Measurements from ENCODE around the gene ZBTB7A.

Gene ZBTB7A

GRCh38 chr19:4066682-4067395, at the start of gene ZBTB7A:
ZBTB7A (minus strand) TSS chr19:4066899; CDS start chr19:4055232, 11,667 bp downstream.
- in situ Hi-C loops (cut with HindIII; ENCODE audit: low sequenced_read_pairs) = no loop called here

DNA sequence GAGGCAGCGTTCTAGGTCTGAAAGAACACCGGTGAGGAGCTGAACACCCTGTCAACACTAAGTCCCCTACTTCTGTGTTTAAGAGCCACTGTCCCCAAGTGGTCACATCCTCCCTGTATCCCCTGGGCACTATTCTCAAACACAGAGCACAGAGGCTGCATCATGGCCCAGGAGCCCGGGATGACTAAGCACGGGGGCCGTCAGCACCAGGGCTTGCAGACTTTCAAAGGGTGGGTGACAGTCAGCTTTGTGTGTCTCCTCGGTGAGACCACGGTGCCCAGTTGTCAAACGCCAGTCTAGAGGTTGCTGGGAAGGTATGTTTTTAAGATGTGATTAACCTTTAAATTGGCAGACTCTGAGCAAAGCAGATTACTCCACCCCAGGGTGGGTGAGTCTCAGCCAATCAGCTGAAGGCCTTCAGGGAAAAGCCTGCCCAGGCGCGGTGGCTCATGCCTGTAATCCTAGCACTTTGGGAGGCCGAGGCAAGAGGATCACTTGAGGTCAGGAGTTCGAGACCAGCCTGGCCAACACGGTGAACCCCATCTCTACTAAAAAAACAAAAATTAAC, 49.2 kb upstream of the ZBTB7A start:
- in situ Hi-C loops (cut with HindIII; ENCODE audit: low sequenced_read_pairs) = no loop called here

GRCh38 chr19:4115050-4115817, 48.5 kb upstream of the ZBTB7A start:
- in situ Hi-C loops (cut with HindIII; ENCODE audit: low sequenced_read_pairs) = no loop called here

- in situ Hi-C loops (cut with HindIII; ENCODE audit: low sequenced_read_pairs) = no loop called here
Measured at GRCh38 chr19:4114181-4114580, 47.5 kb upstream of the ZBTB7A start.

GRCh38 chr19:4113398-4114088, 46.8 kb upstream of the ZBTB7A start:
- in situ Hi-C loops (cut with HindIII; ENCODE audit: low sequenced_read_pairs) = no loop called here

DNA sequence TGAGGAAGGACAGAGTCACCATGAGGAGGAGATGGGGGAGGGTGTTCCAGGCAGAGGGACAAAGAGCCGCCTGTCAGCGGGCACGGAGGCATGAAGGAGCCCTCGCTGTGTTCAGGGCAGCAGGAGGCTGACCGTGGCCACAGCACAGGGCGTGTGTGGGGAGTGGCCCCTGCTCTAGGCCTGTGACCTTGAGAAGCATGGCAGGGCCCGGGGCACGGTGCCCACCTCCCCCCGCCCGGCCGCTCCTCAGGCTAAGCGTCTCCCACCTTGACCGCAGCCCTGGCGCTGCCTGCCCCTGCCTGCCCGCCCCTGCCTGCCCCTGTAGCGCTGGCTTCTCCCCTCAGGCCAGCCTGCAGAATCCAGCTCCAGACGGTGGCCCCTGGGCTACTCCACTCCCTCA, 45.7 kb upstream of the ZBTB7A start:
- in situ Hi-C loops (cut with HindIII; ENCODE audit: low sequenced_read_pairs) = no loop called here

- in situ Hi-C loops (cut with HindIII; ENCODE audit: low sequenced_read_pairs) = no loop called here
Measured at GRCh38 chr19:4109626-4109945, 42.9 kb upstream of the ZBTB7A start.

GRCh38 chr19:4108767-4109625, 42.3 kb upstream of the ZBTB7A start:
- in situ Hi-C loops (cut with HindIII; ENCODE audit: low sequenced_read_pairs) = no loop called here

GRCh38 chr19:4103080-4103433, 36.4 kb upstream of the ZBTB7A start:
- in situ Hi-C loops (cut with HindIII; ENCODE audit: low sequenced_read_pairs) = no loop called here

DNA sequence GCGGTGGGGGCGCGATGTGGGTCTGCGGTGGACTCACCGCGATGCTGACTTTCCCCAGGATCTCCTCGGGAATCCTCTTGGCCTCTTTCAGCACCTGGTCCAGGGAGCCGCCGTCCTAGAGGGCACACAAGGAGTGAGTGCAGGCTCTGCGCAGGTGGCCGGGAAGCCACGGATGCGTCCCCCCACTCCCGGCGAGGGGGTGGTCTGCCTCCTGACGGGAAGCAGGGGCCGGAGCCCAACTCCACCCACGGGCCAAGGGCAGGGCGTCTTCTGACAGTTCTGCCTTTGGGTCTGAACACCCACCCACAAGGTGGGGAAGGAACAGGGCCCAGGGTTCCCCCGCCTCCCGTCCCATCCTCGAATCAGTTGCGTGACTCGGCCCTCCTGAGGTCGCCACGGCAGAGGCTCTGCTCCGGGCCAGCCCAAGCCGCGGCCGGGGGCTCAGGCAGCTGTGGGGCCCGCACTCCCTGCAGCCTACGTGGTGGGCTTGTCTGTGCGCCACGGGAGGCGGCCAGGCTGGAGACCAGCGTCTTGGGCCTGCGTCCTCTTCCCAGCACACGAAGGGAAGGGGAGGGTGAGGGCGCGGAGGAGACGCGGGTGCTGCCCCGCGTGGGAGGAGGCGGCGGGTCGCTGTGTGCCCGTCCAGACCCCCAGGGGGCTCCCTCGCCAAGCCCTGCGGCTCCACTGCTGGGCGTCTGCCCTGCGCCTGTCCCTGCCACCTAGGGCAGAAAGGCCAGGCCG, 35.8 kb upstream of the ZBTB7A start:
- in situ Hi-C loops (cut with HindIII; ENCODE audit: low sequenced_read_pairs) = no loop called here

- in situ Hi-C loops (cut with HindIII; ENCODE audit: low sequenced_read_pairs) = no loop called here
Measured at GRCh38 chr19:4101496-4101770, 34.7 kb upstream of the ZBTB7A start.

DNA sequence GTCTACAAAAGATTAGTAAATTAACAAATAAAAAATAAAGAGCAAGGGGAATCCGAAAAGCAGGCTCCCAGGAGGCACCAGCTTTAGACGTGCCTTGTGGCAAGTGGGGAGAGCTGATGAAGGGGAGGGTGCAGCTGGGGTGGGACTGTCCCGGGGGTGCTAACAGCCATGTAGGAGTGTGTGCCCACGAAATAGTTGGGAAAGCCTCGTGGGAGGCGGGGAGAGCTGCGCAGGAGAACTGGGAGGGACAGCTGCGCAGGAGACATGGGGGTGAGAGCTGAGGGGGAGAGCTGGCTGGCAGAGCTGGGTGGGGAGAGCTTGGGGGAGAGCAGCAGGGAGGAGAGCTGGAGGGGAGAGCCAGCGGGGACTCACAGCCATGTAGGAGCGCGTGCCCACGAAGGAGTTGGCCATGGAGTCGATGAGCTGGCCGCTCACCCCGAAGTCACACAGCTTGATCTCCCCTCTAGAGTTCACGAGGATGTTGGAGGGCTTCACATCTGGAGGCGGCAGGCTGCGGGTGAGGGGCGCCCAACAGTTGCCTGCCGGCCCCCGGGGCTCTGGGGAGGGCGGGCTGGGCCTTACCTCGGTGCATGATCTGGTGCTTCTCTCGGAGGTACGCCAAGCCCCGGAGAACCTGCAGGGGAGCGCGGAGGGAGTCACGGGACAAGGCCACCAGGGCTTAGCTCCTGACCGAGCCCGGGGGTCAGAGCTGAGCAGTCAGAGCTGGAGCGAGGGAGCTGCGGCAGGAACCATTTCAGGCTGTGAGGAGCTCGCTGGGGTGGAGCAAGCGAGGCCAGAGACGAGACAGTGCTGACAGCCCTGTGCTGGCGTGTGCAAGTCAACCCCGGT, 34.2 kb upstream of the ZBTB7A start:
- in situ Hi-C loops (cut with HindIII; ENCODE audit: low sequenced_read_pairs) = no loop called here

DNA sequence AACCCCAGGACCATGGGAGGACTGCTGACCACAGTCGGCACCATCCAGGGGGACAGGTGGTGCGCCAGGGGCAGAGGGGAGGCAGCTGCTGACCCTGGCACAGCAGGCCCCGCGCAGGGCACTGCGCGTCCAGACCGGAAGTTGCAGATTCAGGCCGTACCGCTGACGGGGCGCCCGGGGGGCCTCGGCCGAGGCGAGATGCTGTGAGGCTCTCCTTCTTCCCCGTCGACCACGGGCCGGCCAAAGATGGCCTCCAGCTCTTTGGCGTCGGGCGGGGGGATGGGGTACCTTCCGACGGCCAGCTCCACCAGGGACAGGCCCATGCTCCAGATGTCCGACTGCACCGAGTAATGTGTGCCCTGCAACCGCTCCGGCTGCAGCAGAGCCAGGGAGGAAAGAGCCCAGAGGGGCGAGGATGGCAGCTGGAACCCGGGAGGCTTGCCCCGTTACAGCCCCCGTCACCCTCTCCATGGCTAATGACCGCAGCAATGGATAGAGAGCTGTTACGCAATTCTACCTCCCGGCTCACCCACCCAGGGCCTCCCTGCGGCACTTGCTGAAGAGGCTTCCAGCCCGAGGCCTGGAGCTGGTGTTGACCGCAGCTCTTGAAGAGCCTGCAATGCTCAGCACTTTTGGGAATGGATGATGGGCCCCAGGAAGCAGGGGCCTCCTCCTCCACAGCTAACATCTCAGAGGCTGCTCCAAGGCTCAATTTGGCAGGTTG, 32.5 kb upstream of the ZBTB7A start:
- in situ Hi-C loops (cut with HindIII; ENCODE audit: low sequenced_read_pairs) = no loop called here

DNA sequence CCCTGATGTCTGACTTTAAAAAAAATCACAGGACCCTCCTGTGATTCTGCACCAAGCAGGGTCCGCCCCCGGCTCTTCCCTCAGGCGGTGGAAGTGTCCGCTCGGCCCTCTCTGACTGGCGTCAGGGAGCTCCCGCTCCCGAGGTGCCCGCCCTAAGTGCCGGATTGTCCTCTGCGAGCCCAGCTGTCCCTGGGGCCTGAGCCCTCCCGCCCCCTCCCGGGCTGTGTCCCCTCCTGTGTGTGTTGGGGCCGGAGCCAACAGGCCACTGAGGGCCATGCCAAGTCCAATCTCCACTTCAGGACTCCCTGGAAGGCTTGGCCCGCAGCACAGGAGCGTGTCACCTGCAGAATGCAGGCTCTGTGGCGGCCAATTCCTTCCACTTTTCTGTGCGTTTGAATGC, 31.8 kb upstream of the ZBTB7A start:
- in situ Hi-C loops (cut with HindIII; ENCODE audit: low sequenced_read_pairs) = no loop called here

DNA sequence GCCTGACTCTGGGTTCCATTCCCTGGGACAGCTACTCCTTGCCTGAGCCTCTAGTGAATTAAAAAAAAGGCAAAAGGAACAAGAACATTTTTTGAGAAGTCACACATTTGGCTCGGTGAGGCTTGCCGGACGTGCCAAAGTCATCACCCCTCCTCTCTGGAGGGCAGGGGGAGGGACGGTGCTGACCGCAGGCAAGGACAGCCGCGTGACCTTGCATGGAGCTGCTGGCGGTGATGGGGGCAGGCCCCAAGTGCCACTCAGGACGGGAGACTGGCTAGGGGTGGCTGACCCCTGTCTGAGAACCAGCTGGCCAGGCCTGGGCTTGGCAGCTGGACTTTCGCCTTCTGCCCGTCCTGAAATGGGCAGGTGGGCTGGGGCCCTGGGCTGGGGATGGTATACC, 30.8 kb upstream of the ZBTB7A start:
- in situ Hi-C loops (cut with HindIII; ENCODE audit: low sequenced_read_pairs) = no loop called here

- in situ Hi-C loops (cut with HindIII; ENCODE audit: low sequenced_read_pairs) = no loop called here
Measured at GRCh38 chr19:4096049-4096892, 29.6 kb upstream of the ZBTB7A start.

DNA sequence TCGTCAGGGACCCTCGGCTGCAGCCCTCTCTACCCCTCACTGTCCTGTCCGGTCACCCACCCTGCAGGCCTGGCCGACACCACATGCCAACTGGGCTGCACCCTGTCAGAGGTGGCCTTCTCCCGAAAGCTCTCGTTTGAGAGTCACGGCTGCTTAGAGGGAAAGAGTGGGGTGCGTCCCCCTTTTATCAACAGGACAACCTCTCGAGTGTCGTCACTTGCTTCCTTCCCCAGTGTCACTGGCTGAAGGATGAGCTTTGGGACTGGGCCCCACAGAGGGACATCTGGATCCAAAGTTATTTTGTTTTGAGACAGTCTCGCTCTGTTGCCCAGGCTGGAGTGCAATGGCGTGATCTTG, 28.8 kb upstream of the ZBTB7A start:
- in situ Hi-C loops (cut with HindIII; ENCODE audit: low sequenced_read_pairs) = no loop called here
